Activated CD8-positive, alpha-beta memory T cell treated with anti-CD3 and anti-CD28 coated beads for 36 hours (primary cell): Measurements from ENCODE around the gene CAB39L. TPM values are rescaled to one million over a fixed set of nuclear protein-coding genes. Genes with fewer than 3 reads are reported as not detected.

Experiments used
- CTCF ChIA-PET: fragments of 350-600 bp; sonication (Branson Sonifier 250); formaldehyde crosslinking; loops from one replicate; lab custom pipeline; 2021; ENCODE audit warnings: antibody characterized with exemption; lab: Charles Lee
- POLR2A ChIA-PET: fragments of 350-600 bp; sonication (Branson Sonifier 250); formaldehyde crosslinking; loops from one replicate; lab custom pipeline; 2021; ENCODE audit warnings: antibody characterized with exemption; lab: Charles Lee
- total RNA-seq, 2 experiments: library from RNA; stranded (reverse); gene quantifications; one replicate each; pipeline ENCODE4 v1.2.3, GENCODE V29; 2021

Gene CAB39L
- total RNA-seq, 2 experiments from 2014 or later = 5.6 to 5.7 TPM

GRCh38 chr13:49271264-49271663 lies 172.6 kb downstream of the CAB39L start:
- CTCF ChIA-PET = interaction anchor here (1.0 to 1.7 kb wide), 2 partner anchors 10 to 17 kb away, joined by 4 read pairs; no protein-coding TSS in a partner anchor
- POLR2A ChIA-PET = no interaction called here

GRCh38 chr13:49265822-49266221 lies 178.0 kb downstream of the CAB39L start:
- ChIA-PET CTCF (interaction anchor here (1.0 kb wide), 1 partner anchor 28 kb away, joined by 3 read pairs; no protein-coding TSS in a partner anchor), POLR2A (no interaction called here)

- CTCF ChIA-PET = no interaction called here
- POLR2A ChIA-PET = no interaction called here
Measured at GRCh38 chr13:49262634-49263033, 181.2 kb downstream of the CAB39L start.

- POLR2A ChIA-PET = no interaction called here
- CTCF ChIA-PET = no interaction called here
Measured at GRCh38 chr13:49259586-49259985, 184.3 kb downstream of the CAB39L start.

Other genes starting within 250 kb of the CAB39L start
- not detected for gene MLNR, start 223.7 kb downstream of the CAB39L start, total RNA-seq
- 1 to 10 TPM; 8.4 to 9.6 TPM for gene CDADC1, start 196.1 kb downstream of the CAB39L start, total RNA-seq
- gene SETDB2, start 210 bp upstream of the CAB39L start, total RNA-seq = 10 to 100 TPM; 11.1 to 11.2 TPM
- gene PHF11, start 51.9 kb upstream of the CAB39L start, total RNA-seq = 10 to 100 TPM; 43.6 to 49.6 TPM
- 10 to 100 TPM; 17.6 to 19.5 TPM for gene RCBTB1, start 141.5 kb upstream of the CAB39L start, total RNA-seq
- gene ARL11, start 184.4 kb upstream of the CAB39L start, total RNA-seq = under 1 TPM; 0.19 to 0.34 TPM
- gene EBPL, start 247.4 kb upstream of the CAB39L start, total RNA-seq = 10 to 100 TPM; 53.0 to 57.3 TPM